NCI-H526 (cell line): Measurements from ENCODE around the gene KCNQ1.
"Not testable (repeated sequence)": the region's sequence is repeated elsewhere in the genome, so short reads cannot be mapped to it uniquely, and the experiment has no call there.

Experiments used
- DNase-seq, 2 experiments: peaks; one replicate each; lab custom pipeline; 2025; lab: John Stamatoyannopoulos, UW

KCNQ1 gene

GRCh38 chr11:2472428-2473186 is 27.8 kb downstream of the KCNQ1 start:
- DNase-seq = no peak

- DNase-seq = no peak
Measured at GRCh38 chr11:2473361-2474058, 28.7 kb downstream of the KCNQ1 start.

GRCh38 chr11:2474059-2474901 is 29.5 kb downstream of the KCNQ1 start:
- no peak for DNase-seq

- DNase-seq = no peak
Measured at GRCh38 chr11:2475136-2475918, 30.5 kb downstream of the KCNQ1 start.

GRCh38 chr11:2477254-2477653 is 32.4 kb downstream of the KCNQ1 start:
- no peak for DNase-seq

- no peak for DNase-seq
Measured at GRCh38 chr11:2477936-2478335, 33.1 kb downstream of the KCNQ1 start.

- DNase-seq = not testable (repeated sequence)
Measured at GRCh38 chr11:2480067-2480873, 35.5 kb downstream of the KCNQ1 start.

GRCh38 chr11:2480874-2481220 is 36.0 kb downstream of the KCNQ1 start:
- no peak for DNase-seq

- DNase-seq = no peak
Measured at GRCh38 chr11:2481253-2481652, 36.4 kb downstream of the KCNQ1 start.

GRCh38 chr11:2482204-2482603 is 37.4 kb downstream of the KCNQ1 start:
- DNase-seq = no peak

GRCh38 chr11:2482745-2483144 is 37.9 kb downstream of the KCNQ1 start:
- DNase-seq = no peak

- no peak for DNase-seq
Measured at GRCh38 chr11:2483426-2483825, 38.6 kb downstream of the KCNQ1 start.

GRCh38 chr11:2484576-2485125 is 39.8 kb downstream of the KCNQ1 start:
- no peak for DNase-seq

- no peak for DNase-seq
Measured at GRCh38 chr11:2488004-2488403, 43.2 kb downstream of the KCNQ1 start.

- DNase-seq = no peak
Measured at GRCh38 chr11:2489083-2489482, 44.3 kb downstream of the KCNQ1 start.

GRCh38 chr11:2497951-2498350 is 53.1 kb downstream of the KCNQ1 start:
- not testable (repeated sequence) for DNase-seq

GRCh38 chr11:2498750-2499149 is 53.9 kb downstream of the KCNQ1 start:
- DNase-seq = no peak

GRCh38 chr11:2507212-2507901 is 62.5 kb downstream of the KCNQ1 start:
- DNase-seq = no peak

GRCh38 chr11:2507945-2508749 is 63.3 kb downstream of the KCNQ1 start:
- no peak for DNase-seq
